ENCODE data around the gene HSPB1. TPM values are rescaled to one million over a fixed set of nuclear protein-coding genes. Genes with fewer than 3 reads are reported as not detected.

Gene HSPB1
- total RNA-seq, 1 experiment from 2014 or later = 82.1 TPM

DNA sequence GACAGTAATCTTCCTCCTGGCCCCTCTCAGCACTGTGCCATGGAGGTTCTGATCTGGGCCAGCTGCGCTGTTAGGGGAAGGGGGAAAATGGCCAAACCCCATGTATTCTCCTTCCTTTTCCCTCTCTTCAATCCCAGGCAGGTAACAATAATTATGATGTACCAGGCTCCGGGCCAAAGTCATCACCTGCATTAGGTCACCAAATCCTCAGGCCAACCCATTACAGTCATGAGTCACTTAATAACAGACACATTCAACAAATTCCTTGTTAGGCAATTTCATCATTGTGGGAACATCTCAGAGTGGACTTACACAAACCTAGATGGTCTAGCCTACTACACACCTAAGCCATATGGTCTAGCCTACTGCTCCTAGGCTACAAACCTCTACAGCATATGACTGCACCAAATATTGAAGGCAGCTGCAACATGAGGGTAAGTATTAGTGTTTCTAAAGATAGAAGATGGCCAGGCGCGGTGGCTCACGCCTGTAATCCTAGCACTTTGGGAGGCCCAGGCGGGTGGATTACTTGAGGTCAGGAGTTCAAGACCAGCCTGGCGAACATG lies 2.2 kb upstream of the HSPB1 start:
- no TSS peak for BruUV-seq (replicated peaks)
- CTCF ChIA-PET = no interaction called here
- no peak for TF ChIP-seq CTCF (IDR thresholded peaks at IDR 0.05; ENCODE audit: insufficient read depth in 1 of 2, low read depth in 1 of 2, low read length in 1 of 2, severe bottlenecking in 1 of 2, unreplicated experiment in 1 of 2)
- H3K27ac Mint-ChIP-seq (ENCODE audit: unreplicated experiment) = no peak overlapping the region
- DNase-seq = no peak
- Histone ChIP-seq H3K27me3 (replicated peaks; ENCODE audit: control insufficient read depth, insufficient read depth, low read length) (no peaks in the 10 kb centered on the region), H3K9me3 (no peaks in the 10 kb centered on the region), H3K36me3 (ENCODE audit: control insufficient read depth, insufficient read depth, low read length) (no peaks in the 10 kb centered on the region), H3K4me3 (ENCODE audit: low read depth, low read length) (no peak overlapping the region), H3K4me1 (peaks cover 18% of the 10 kb centered on the region)
- no peak overlapping the region for H3K4me3 Mint-ChIP-seq (ENCODE audit: unreplicated experiment)
- intact Hi-C loops (cut with micrococcal nuclease; ENCODE audit: unreplicated experiment) = no loop called here
- H3K27me3 Mint-ChIP-seq (ENCODE audit: insufficient read depth, unreplicated experiment) = no peaks in the 10 kb centered on the region
- peaks cover 6% of the 10 kb centered on the region for H3K4me1 Mint-ChIP-seq (ENCODE audit: low read depth, unreplicated experiment)
- no peaks in the 10 kb centered on the region for H3K9me3 Mint-ChIP-seq (ENCODE audit: unreplicated experiment)
- peaks cover 7% of the 10 kb centered on the region for H3K36me3 Mint-ChIP-seq (ENCODE audit: insufficient read depth, unreplicated experiment)
- POLR2A ChIA-PET = no interaction called here

GRCh38 chr7:76301000-76301399 lies 1.5 kb upstream of the HSPB1 start:
- Mint-ChIP-seq H3K27ac (ENCODE audit: unreplicated experiment) (no peak overlapping the region), H3K9me3 (ENCODE audit: unreplicated experiment) (no peaks in the 10 kb centered on the region), H3K4me1 (ENCODE audit: low read depth, unreplicated experiment) (peaks cover 6% of the 10 kb centered on the region), H3K36me3 (ENCODE audit: insufficient read depth, unreplicated experiment) (peaks cover 7% of the 10 kb centered on the region), H3K4me3 (ENCODE audit: unreplicated experiment) (no peak overlapping the region), H3K27me3 (ENCODE audit: insufficient read depth, unreplicated experiment) (no peaks in the 10 kb centered on the region)
- POLR2A ChIA-PET = no interaction called here
- Histone ChIP-seq H3K36me3 (ENCODE audit: control insufficient read depth, insufficient read depth, low read length) (no peaks in the 10 kb centered on the region), H3K4me3 (ENCODE audit: low read depth, low read length) (no peak overlapping the region), H3K4me1 (peaks cover 18% of the 10 kb centered on the region), H3K9me3 (no peaks in the 10 kb centered on the region), H3K27me3 (replicated peaks; ENCODE audit: control insufficient read depth, insufficient read depth, low read length) (no peaks in the 10 kb centered on the region)
- intact Hi-C loops (cut with micrococcal nuclease; ENCODE audit: unreplicated experiment) = no loop called here
- DNase-seq = no peak
- no peak for TF ChIP-seq CTCF (IDR thresholded peaks at IDR 0.05; ENCODE audit: insufficient read depth in 1 of 2, low read depth in 1 of 2, low read length in 1 of 2, severe bottlenecking in 1 of 2, unreplicated experiment in 1 of 2)
- BruUV-seq (replicated peaks) = no TSS peak
- CTCF ChIA-PET = no interaction called here

DNA sequence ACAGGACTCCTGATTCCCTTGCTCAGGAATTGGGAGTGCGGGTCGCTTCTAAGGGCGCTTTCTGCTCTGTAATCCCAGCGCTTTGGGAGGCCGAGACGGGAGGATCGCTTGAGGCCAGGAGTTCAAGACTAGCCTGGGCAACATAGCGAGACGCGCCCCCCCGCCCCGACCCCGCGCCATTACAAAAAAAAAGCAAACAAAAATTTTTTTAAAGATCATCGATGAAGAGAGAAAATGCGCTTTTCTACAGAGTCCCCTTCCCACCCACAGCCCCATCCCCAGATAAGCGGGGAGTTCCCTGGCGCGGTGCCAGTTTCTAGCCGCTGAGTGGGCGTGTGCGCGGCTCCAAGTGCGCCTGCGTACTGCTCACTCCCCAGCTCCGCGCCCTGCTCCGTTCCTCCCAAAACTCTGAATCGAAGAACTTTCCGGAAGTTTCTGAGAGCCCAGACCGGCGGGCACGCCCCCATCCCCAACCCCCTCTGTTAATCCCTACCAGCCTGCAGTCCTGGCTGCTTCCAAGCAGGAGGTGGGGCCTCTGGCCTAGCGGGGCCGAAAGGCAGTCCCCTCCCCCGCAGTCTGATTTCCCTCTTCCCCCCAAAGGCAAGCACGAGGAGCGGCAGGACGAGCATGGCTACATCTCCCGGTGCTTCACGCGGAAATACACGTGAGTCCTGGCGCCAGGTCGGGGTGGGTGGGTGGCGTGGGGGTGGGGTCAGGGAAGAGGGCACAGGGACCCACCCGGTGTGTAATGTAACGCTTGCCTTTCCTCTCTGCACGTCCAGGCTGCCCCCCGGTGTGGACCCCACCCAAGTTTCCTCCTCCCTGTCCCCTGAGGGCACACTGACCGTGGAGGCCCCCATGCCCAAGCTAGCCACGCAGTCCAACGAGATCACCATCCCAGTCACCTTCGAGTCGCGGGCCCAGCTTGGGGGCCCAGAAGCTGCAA lies 1.0 kb downstream of the HSPB1 start:
- no peaks in the 10 kb centered on the region for H3K36me3 ChIP-seq (ENCODE audit: control insufficient read depth, insufficient read depth, low read length)
- Mint-ChIP-seq H3K27me3 (ENCODE audit: insufficient read depth, unreplicated experiment) (no peaks in the 10 kb centered on the region), H3K9me3 (ENCODE audit: unreplicated experiment) (no peaks in the 10 kb centered on the region), H3K4me1 (ENCODE audit: low read depth, unreplicated experiment) (peaks cover 6% of the 10 kb centered on the region), H3K4me3 (ENCODE audit: unreplicated experiment) (peak overlapping the region; percentile 91), H3K36me3 (ENCODE audit: insufficient read depth, unreplicated experiment) (peaks cover 7% of the 10 kb centered on the region), H3K27ac (ENCODE audit: unreplicated experiment) (peak overlapping the region; percentile 32)
- no peak for TF ChIP-seq CTCF (IDR thresholded peaks at IDR 0.05; ENCODE audit: insufficient read depth in 1 of 2, low read depth in 1 of 2, low read length in 1 of 2, severe bottlenecking in 1 of 2, unreplicated experiment in 1 of 2)
- POLR2A ChIA-PET = no interaction called here
- no peaks in the 10 kb centered on the region for H3K27me3 ChIP-seq (replicated peaks; ENCODE audit: control insufficient read depth, insufficient read depth, low read length)
- peaks cover 15% of the 10 kb centered on the region for H3K4me1 ChIP-seq
- CTCF ChIA-PET = interaction anchor here (1.4 to 2.2 kb wide), 2 partner anchors 10 to 11 kb away, joined by 5 to 13 read pairs; no protein-coding TSS in a partner anchor
- peak overlapping the region; percentile 77 for H3K4me3 ChIP-seq (ENCODE audit: low read depth, low read length)
- BruUV-seq (replicated peaks) = no TSS peak
- H3K9me3 ChIP-seq = no peaks in the 10 kb centered on the region
- intact Hi-C loops (cut with micrococcal nuclease; ENCODE audit: unreplicated experiment) = no loop called here
- peak; percentile 69 to 79 for DNase-seq
